HG02642 (cell line): ENCODE measurements around the gene FOXN1.
"Not testable (repeated sequence)": the region's sequence is repeated elsewhere in the genome, so short reads cannot be mapped to it uniquely, and the experiment has no call there.

Source experiments
- ATAC-seq: cut with Tn5 transposase; IDR thresholded peaks from one replicate; pipeline ENCODE4 v1.9.1; 2021; ENCODE audit warnings: mild to moderate bottlenecking; ENCODE audit not compliant: unreplicated experiment, poor library complexity

The FOXN1 gene

GRCh38 chr17:28499684-28500357, 6.3 kb upstream of the FOXN1 start:
- no peak for ATAC-seq

DNA sequence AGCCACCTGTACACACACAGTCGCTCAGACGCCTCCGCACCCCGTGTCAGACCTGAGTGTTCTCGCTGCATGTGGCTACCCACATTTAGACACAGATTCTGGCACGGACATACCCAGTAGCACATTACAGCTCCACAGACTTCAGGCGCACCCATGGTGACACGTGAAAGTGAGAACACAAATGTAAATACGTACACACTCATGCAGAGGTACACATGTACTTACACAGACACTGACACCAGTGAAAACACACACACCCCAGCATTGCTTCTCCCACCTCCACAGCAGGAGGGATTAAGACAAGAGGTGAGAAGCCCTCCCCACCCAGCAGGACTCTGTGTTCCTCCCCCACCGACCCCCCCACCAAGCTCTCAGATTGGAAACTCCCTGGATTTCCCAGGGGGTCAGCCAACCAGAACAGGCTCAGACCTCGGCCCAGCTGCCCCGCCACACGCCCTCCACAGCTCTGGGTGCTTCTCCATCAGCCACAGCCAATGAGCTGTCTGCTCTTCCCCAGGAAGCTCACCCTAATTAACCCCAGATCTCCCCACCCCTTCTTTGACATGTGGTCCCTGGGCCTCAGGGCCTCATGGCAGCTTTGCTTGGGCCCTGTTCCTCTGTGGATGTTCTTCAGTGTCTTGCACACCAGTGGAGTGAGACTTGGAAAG, 5.3 kb upstream of the FOXN1 start:
- peak; percentile 59 for ATAC-seq

GRCh38 chr17:28501421-28502284, 4.5 kb upstream of the FOXN1 start:
- no peak for ATAC-seq

- ATAC-seq: no peak
Observed at GRCh38 chr17:28503420-28503819, 2.7 kb upstream of the FOXN1 start.

DNA sequence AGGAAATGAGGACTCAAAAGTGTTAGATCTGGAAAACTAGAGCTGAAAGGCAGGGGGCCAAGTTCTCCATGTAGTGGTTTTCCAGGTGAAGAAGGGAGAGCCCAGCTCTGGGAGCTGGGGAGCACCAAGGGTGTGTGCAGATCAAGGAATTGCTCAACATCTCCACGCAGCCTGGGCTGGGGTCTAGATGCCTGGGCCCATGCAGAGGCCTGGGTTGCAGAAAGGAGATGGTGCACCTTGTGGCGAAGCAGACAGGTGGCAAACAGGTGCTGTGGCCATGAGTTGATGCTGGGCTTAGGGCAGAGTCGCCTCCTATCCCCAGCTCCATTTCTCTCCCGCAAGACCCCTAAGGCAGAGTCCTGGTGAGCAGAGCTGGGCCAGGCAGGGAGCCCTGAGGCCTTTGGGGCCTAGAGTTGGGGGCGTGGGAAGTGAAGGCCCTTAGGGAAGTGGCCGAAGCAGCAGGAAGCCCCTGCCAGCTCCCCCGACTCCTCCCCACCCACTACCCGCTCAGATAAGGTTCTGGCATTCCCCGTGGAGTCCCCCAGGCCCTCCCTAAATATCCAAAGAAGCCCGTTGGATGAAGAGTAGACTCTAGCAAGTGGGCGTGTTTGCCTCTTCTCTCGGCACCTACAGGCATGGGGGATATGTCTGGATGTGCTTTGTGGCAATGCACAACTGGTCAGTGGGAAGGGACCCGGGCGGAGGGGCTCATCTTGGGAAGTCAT, 777 bp downstream of the FOXN1 start:
- ATAC-seq: no peak

DNA sequence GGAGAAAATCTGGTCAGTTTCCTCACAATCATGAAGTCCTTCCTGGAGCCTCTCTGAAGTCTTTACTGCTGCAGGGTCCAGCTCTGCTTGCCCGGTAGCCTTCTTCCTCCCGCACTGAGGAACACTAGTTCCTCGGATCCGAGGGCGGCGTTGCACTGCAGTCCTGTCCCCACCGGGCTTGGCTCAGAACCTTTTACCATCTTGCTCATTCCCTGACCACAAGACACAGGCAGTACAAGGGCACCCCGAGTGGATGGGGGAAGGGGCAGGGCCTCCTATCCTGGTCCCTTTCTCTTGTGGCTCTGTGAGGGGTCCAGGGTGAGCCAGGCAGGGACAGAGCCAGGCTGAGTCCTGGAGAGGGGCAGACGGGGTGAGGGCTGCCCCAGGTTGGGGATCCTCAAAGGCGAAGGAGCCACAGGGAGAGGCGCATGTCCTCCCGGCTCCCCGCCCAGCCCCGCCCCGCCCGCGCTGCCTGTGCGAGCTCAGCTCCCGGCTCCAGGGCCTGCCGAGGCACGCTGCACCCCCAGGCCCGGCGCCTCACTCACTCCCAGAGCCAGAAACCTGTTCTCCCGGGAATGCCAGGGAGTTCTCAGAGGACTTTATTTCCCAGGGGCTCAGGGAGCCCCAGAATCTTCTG, 1.5 kb downstream of the FOXN1 start:
- ATAC-seq: no peak

DNA sequence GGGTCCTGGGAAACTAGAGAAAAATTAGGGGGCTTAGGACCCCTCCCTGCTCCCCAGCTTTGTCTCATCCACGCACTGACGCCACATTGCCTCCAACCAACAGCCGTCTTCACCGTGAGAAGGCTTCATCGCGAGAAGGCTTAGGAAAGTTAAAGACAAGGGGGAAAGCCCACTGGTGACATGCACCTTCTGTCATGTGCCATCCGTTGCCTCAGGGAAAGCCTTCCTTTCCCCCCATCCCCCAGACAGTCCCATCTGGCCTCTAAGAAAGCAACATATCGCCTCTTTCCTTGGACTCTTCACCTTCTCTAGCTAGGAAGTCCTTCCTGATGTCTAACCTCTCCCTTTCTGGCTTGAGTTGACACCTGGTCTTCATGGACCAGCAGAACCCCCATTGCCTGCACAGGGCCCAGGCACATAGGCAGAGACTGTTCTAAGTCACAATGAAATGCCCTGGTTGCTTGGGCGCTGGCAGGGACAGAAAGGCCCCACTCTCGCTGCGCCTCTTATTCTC, 2.1 kb downstream of the FOXN1 start:
- no peak for ATAC-seq

DNA sequence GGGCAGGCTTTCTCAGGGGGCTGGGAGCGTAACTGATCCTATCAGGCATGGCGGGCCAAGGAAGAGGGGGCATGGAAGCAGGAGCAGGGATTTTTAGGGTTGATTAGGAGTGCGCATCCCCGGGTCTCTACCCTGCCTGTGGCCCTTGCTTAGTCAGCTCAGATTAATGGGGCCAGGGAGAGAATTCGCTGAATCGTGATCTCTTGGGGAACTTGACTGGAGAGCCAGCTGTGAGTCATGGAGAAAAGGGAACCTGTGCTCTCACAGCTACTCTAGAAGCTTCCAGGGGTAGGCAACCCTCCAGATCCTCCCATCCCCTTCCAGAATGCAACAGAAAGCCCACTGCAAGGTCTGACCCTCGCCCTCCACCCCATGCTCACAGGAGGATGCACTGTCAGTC, 3.6 kb downstream of the FOXN1 start:
- no peak for ATAC-seq

DNA sequence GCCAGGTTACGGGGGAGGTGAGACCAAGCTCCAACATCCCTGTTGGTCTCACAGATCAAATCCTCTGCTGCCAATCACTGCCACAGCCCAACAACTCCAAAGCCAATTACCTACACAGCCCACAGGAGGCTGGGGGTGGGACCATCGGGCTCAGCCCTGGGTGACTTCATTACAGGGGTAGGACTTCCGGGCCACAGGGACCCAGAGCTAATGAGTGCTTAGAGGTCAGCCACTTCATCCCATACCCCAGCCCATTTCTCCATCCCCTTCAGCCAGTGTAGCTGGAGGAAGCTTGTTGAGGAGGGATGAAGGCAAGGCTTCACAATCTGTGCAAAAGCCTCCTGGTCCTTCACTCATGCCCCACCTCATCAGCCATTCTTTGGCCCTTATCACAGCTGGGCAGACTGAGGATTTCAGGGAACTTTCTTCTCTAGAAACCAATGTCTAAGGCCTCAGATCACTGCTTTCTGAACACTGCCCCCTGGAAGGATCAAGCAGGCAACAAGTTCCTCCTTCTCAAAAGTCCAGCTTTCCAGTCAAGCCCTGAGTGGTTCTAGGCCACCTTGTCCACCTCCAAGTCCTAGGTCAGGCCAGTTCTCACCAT, 5.8 kb downstream of the FOXN1 start:
- no peak for ATAC-seq

DNA sequence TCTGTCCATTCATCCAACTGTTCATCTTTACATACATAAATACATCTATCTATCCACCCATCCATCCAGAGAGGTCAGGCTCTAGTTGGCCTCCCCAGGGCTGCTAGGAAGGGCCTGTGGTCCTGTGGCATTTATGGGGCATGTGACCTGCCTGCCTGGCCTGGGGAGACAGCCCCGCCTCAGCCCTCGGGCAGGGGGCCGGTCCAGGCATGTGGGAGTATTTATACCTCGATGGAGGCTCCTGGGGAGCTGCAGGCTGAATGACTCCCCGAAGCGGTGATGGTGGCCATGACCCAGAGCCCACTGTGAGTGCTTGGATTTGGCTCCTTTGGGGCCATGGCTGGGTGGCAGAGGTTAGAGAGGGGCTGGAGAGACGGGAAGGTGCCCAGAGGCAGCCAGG, 7.3 kb downstream of the FOXN1 start:
- ATAC-seq: no peak

- no peak for ATAC-seq
Observed at GRCh38 chr17:28514561-28515002, 8.4 kb downstream of the FOXN1 start.

GRCh38 chr17:28515518-28515917, 9.4 kb downstream of the FOXN1 start:
- no peak for ATAC-seq

DNA sequence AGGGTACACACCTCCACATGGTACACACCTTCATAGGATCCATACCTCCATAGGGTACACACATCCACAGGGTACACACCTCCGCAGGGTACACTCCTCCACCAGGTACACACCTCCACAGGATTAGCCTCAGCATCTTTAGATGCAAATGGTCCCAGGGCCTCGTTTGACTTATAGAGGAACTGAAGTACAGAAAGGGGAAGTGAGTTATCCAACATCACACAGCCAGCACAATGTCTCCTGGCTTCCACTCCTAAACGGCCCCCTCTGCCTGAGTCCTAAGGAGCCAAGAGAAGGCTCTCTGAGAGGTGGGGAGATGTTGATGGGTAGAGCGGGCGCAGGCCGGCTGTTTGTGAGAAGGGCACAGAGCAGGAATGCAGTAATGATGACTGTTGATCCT, 12.0 kb downstream of the FOXN1 start:
- ATAC-seq: no peak

GRCh38 chr17:28518578-28518977, 12.4 kb downstream of the FOXN1 start:
- no peak for ATAC-seq

DNA sequence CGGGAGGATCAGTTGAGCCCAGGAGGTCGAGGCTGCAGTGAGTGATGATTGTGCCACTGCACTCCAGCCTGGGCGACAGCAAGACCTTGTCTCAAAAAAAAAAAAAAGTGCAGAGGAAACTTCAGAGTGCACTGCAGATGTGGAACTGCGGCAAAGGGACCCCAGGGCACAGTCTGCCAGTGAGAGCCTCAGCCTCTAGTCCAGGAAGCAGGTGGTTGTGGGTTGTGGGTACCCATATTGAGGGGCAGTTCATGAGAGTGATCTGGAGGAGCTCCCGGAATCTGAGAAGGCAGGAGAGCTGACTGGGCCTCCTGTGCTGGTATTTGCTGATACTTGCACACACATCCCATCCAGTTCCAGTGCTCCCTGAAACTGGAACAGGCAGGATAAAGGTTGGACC, 13.1 kb downstream of the FOXN1 start:
- ATAC-seq: no peak

DNA sequence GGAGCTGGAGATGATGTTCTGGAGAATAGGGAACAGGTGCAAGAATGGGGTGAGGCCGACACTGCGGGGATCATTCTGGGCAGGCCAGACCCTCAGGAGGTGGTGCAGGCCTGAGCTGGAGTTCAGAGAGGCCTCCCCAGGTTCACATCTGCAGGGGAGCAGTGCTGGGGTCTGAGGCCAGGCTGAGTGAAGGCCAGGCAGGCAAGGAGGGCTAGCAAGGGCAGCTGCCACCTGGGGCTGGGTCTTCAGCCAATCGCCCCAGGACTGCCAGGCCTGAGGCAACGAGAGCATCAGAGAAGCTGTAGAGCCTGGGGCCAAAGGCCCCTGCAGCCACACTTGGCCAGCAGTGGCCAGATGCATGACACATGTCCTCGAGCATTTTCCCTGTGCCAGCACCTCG, 14.5 kb downstream of the FOXN1 start:
- ATAC-seq: no peak

DNA sequence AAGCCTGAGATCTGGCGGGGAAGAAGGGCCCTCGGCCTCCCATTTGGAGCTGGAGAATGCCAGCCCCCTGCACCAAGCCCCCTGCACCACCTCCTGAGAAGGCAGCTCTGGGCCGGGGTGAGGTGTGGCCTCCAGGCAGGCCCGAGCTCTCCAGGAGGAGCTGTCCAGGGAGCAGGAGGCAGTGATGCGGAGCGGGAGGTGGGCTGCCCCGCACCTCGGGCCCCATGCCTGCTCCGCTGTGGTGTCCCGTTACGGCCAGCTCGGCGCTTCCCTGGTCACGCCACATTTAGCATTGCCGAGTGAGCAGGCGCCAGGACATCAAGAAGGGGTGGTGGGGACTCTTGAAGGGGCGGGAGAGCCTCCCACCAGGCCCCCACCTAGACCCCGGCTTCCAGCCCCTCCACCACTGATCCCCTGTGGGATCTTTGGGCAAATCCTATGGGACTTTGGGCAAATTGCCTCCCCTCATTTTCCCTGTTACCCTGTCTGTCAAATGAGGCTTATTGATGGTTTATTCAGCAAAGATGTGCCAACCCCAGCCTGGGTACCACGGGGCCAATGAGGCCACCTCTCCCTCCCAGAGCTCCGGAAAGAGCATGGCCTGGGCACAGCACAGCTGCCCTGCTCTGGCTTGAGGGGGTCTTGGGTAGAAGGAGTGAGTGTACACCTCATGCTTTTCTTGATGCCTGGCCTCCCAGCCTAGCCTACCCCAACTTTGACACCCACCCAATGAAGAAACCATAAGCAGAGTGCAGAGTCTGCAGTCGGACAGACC, 15.3 kb downstream of the FOXN1 start:
- ATAC-seq: no peak

DNA sequence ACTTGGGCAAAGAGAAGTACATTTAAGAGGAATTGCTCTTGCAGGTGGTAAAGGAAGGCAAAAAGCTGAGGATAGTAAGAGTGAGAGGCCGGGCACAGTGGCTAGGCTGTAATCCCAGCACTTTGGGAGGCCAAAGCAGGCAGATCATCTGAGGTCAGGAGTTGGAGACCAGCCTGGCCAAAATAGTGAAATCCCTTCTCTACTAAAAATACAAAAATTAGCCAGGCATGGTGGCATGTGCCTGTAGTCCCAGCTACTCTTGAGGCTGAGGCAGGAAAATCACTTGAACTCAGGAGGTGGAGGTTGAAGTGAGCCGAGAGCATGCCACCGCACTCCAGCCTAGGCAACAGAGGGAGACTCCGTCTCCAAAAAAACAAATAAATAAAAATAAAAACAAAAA, 16.1 kb downstream of the FOXN1 start:
- not testable (repeated sequence) for ATAC-seq

DNA sequence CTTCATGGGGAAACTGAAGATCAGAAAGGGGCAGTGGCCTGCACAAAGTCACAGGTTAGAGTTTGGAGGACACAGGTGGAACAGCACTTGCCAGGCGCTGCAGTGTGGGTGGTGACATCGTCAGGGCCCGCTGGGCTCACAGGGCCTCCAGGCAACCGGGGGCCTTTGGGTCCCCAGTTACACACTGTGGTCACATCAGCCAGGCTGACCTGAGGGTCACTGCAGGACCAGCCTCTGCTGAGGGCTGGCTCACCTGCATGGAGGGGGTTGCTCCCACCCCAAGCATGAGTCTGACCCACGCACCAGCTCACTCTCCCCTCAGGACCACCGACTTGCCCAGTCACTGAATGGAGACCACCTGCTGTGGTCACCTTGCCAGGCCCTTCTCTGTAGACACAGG, 17.0 kb downstream of the FOXN1 start:
- ATAC-seq: no peak
